Measurements from ENCODE around the gene PLA2G7. TPM values are rescaled to one million over a fixed set of nuclear protein-coding genes. Genes with fewer than 3 reads are reported as not detected.

Gene PLA2G7
- total and polyA plus RNA-seq, 2 experiments from 2014 or later, result 1.5 TPM; not detected in 1

DNA sequence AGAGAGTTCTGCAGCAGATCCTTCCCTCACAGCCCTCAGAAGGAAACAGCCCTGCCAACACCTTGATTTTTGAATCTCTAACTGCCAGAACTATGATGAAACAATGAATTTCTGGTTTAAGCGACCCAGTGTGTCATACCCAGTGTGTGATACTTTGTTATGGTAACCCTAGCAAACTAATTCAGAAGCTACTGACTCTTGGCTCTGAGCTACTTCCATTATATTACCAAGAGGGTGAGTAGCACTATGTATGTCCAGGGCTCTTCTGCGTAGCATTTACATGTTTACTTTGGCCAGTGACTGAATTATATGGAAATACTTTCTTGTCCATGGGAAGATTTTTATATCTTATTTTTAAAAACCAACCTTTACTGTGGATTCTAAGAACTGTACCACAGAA lies 28.3 kb upstream of the PLA2G7 start:
- H3K4me2 ChIP-seq, result no peak overlapping the region
- no peak overlapping the region for H3K4me3 ChIP-seq
- no peaks in the 10 kb centered on the region for H3K27me3 ChIP-seq
- WGBS (ENCODE audit: low lambda C conversion rate, missing lambda C conversion rate), result 86% methylated on average over 2 of the region's 2 CpGs
- no peaks in the 10 kb centered on the region for H3K36me3 ChIP-seq (replicated peaks; ENCODE audit: insufficient read depth, low read depth)
- no peak for DNase-seq (ENCODE audit: low spot score)
- H3K79me2 ChIP-seq, result no peaks in the 10 kb centered on the region
- no peaks in the 10 kb centered on the region for H4K20me1 ChIP-seq (ENCODE audit: insufficient read depth, poor library complexity, severe bottlenecking)
- H3K4me1 ChIP-seq (ENCODE audit: insufficient read depth), result no peaks in the 10 kb centered on the region
- H3K9me3 ChIP-seq (ENCODE audit: low read depth), result no peaks in the 10 kb centered on the region
- no peak overlapping the region for H3K27ac ChIP-seq
- TF ChIP-seq EZH2phosphoT487 (IDR thresholded peaks at IDR 0.05; ENCODE audit: low read depth, severe bottlenecking, unreplicated experiment) (no peak), EZH2 (IDR thresholded peaks at IDR 0.05; ENCODE audit: borderline replicate concordance) (no peak)
- TF ChIP-seq, protein P1, sequence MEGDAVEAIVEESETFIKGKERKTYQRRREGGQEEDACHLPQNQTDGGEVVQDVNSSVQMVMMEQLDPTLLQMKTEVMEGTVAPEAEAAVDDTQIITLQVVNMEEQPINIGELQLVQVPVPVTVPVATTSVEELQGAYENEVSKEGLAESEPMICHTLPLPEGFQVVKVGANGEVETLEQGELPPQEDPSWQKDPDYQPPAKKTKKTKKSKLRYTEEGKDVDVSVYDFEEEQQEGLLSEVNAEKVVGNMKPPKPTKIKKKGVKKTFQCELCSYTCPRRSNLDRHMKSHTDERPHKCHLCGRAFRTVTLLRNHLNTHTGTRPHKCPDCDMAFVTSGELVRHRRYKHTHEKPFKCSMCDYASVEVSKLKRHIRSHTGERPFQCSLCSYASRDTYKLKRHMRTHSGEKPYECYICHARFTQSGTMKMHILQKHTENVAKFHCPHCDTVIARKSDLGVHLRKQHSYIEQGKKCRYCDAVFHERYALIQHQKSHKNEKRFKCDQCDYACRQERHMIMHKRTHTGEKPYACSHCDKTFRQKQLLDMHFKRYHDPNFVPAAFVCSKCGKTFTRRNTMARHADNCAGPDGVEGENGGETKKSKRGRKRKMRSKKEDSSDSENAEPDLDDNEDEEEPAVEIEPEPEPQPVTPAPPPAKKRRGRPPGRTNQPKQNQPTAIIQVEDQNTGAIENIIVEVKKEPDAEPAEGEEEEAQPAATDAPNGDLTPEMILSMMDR (IDR thresholded peaks at IDR 0.05; ENCODE audit: poor library complexity), result no peak
- no peaks in the 10 kb centered on the region for H3K9me2 ChIP-seq (replicated peaks; ENCODE audit: insufficient read depth)
- no peak overlapping the region for H2AFZ ChIP-seq

DNA sequence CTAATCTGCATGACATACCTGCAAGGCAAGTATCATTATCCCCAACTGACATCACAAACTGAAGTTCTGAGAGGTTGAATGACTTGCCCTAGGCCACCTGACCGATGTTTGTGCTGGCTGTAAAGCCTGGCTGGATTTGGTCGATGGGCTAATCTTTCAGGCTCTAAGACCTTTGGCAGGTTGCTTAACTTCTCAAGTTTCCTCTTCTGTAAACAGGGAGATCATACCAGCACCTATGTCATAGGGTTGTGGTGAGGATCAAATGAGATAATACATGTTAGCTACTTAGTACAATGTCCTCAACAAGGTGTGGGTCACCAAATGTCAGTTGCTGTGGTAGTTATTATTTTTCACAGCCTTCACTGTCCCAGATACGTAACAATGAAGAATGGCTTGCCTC lies 25.8 kb upstream of the PLA2G7 start:
- H3K36me3 ChIP-seq (replicated peaks; ENCODE audit: insufficient read depth, low read depth), result no peaks in the 10 kb centered on the region
- no peak overlapping the region for H3K4me3 ChIP-seq
- no peak overlapping the region for H3K27ac ChIP-seq
- no peak overlapping the region for H2AFZ ChIP-seq
- no peaks in the 10 kb centered on the region for H3K79me2 ChIP-seq
- no peak overlapping the region for H3K4me2 ChIP-seq
- peak; percentile 27 for DNase-seq (ENCODE audit: low spot score)
- H3K27me3 ChIP-seq, result no peaks in the 10 kb centered on the region
- H3K9me2 ChIP-seq (replicated peaks; ENCODE audit: insufficient read depth), result no peaks in the 10 kb centered on the region
- H3K4me1 ChIP-seq (ENCODE audit: insufficient read depth), result no peaks in the 10 kb centered on the region
- WGBS (ENCODE audit: low lambda C conversion rate, missing lambda C conversion rate), result 61% methylated on average over 3 of the region's 3 CpGs
- no peaks in the 10 kb centered on the region for H3K9me3 ChIP-seq (ENCODE audit: low read depth)
- no peaks in the 10 kb centered on the region for H4K20me1 ChIP-seq (ENCODE audit: insufficient read depth, poor library complexity, severe bottlenecking)
- no peak for TF ChIP-seq EZH2 (IDR thresholded peaks at IDR 0.05; ENCODE audit: borderline replicate concordance)
- TF ChIP-seq, protein P1 (IDR thresholded peaks at IDR 0.05; ENCODE audit: poor library complexity), result no peak
- no peak for TF ChIP-seq EZH2phosphoT487 (IDR thresholded peaks at IDR 0.05; ENCODE audit: low read depth, severe bottlenecking, unreplicated experiment)

DNA sequence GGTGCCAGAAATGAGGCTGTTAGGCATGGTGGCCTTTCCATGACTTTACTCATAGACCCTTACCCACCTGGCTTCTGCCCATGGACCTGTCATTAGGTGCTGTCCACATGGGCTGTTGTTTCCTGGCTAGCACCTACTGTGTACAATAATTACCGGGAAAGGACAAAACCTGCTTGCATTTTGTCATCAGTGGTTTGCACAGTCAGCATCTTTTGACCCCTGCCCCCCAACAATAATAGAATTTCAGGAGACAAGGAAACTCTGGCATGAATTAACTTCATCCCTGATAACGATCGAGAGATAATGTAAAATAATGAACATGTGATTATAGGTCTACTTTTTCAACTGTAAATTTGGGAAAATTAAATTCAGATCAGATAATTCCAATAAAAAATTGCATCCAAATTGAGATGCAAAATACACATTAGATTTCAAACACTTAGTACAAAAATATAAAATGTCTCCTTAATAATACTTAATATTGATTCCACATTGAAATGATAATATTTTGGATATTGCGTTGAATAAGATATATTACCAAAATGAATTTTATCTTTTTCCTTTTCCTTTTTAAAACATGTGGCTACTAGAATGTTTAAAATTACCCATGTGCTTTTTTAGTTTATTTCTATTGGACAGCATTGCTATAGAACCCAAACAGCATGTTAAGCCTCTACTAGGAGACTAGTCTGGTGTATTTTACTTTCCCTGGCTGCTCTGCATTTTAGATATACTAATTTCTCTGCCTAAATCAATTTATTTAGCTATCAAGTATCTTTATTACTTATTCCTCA lies 24.0 kb upstream of the PLA2G7 start:
- no peak overlapping the region for H3K4me3 ChIP-seq
- no peaks in the 10 kb centered on the region for H3K36me3 ChIP-seq (replicated peaks; ENCODE audit: insufficient read depth, low read depth)
- H3K4me1 ChIP-seq (ENCODE audit: insufficient read depth), result no peaks in the 10 kb centered on the region
- 91% methylated on average over 4 of the region's 4 CpGs for WGBS (ENCODE audit: low lambda C conversion rate, missing lambda C conversion rate)
- no peaks in the 10 kb centered on the region for H3K79me2 ChIP-seq
- no peak overlapping the region for H2AFZ ChIP-seq
- H4K20me1 ChIP-seq (ENCODE audit: insufficient read depth, poor library complexity, severe bottlenecking), result no peaks in the 10 kb centered on the region
- H3K4me2 ChIP-seq, result no peak overlapping the region
- H3K27me3 ChIP-seq, result no peaks in the 10 kb centered on the region
- no peaks in the 10 kb centered on the region for H3K9me2 ChIP-seq (replicated peaks; ENCODE audit: insufficient read depth)
- no peak for TF ChIP-seq EZH2phosphoT487 (IDR thresholded peaks at IDR 0.05; ENCODE audit: low read depth, severe bottlenecking, unreplicated experiment)
- TF ChIP-seq EZH2 (IDR thresholded peaks at IDR 0.05; ENCODE audit: borderline replicate concordance), result no peak
- TF ChIP-seq, protein P1 (IDR thresholded peaks at IDR 0.05; ENCODE audit: poor library complexity), result no peak
- DNase-seq (ENCODE audit: low spot score), result no peak
- no peak overlapping the region for H3K27ac ChIP-seq
- H3K9me3 ChIP-seq (ENCODE audit: low read depth), result no peaks in the 10 kb centered on the region

All from hepatocyte (in vitro differentiated cells).